Neural cell (in vitro differentiated cells): ENCODE results near the gene SERPINB10. TPM values are rescaled to one million over a fixed set of nuclear protein-coding genes. Genes with fewer than 3 reads are reported as not detected.

ENCODE experiments used
- H2AFZ ChIP-seq: fragments of 200-600, 300-800 bp; sonication (generic), shearing (Covaris generic); 2 replicates; pipeline ENCODE4 v1.6.0; 2014; ENCODE audit warnings: low read depth, mild to moderate bottlenecking, antibody characterized with exemption, low read length, moderate library complexity
- H3F3A ChIP-seq: fragments of 200-600 bp; shearing (Covaris generic); 2 replicates; pipeline ENCODE4 v1.6.1; 2016; ENCODE audit warnings: mild to moderate bottlenecking, moderate library complexity, mixed read lengths, antibody characterized with exemption, low read length; ENCODE audit not compliant: insufficient read depth, poor library complexity, severe bottlenecking
- H3K27ac ChIP-seq: fragments of 200-600, 300-800 bp; sonication (generic), shearing (Covaris generic); 2 replicates; pipeline ENCODE4 v1.5.1; 2014; ENCODE audit warnings: mild to moderate bottlenecking, low read length, moderate library complexity
- H3K27me3 ChIP-seq: fragments of 300-800, 200-600 bp; sonication (generic), shearing (Covaris generic); 2 replicates; pipeline ENCODE4 v1.6.0; 2014; ENCODE audit warnings: mild to moderate bottlenecking, low read depth, low read length, moderate library complexity; ENCODE audit not compliant: insufficient read depth
- H3K36me3 ChIP-seq: fragments of 300-800, 200-600 bp; sonication (generic), shearing (Covaris generic); 2 replicates; pipeline ENCODE4 v1.5.1; 2014; ENCODE audit warnings: mild to moderate bottlenecking, antibody characterized with exemption, low read length, moderate library complexity; ENCODE audit not compliant: insufficient read depth
- H3K4me2 ChIP-seq: fragments of 300-800, 200-600 bp; sonication (generic), shearing (Covaris generic); 2 replicates; pipeline ENCODE4 v1.6.0; 2014; ENCODE audit warnings: mild to moderate bottlenecking, low read length
- H3K4me3 ChIP-seq: fragments of 300-800, 200-600 bp; sonication (generic), shearing (Covaris generic); 2 replicates; pipeline ENCODE4 v1.5.1; 2014; ENCODE audit warnings: mild to moderate bottlenecking, low read length, moderate library complexity
- H3K79me2 ChIP-seq: fragments of 200-600 bp; shearing (Covaris generic); replicated peaks from 2 replicates; pipeline ENCODE4 v1.6.0; 2014; ENCODE audit warnings: mild to moderate bottlenecking, low read length, moderate library complexity; ENCODE audit not compliant: insufficient read depth
- H3K9ac ChIP-seq: fragments of 300-800, 200-600 bp; sonication (generic), shearing (Covaris generic); 2 replicates; pipeline ENCODE4 v1.6.1; 2016; ENCODE audit warnings: mild to moderate bottlenecking, low read length, mixed read lengths
- H3K9me2 ChIP-seq: fragments of 200-600 bp; shearing (Covaris generic); 2 replicates; pipeline ENCODE4 v1.6.1; 2016; ENCODE audit warnings: mild to moderate bottlenecking, low read length, mixed read lengths; ENCODE audit not compliant: insufficient read depth
- H3K9me3 ChIP-seq: fragments of 200-600, 300-800 bp; sonication (generic), shearing (Covaris generic); 2 replicates; pipeline ENCODE4 v1.6.1; 2016; ENCODE audit warnings: mild to moderate bottlenecking, mixed run types, low read length, moderate library complexity, mixed read lengths
- H4K20me1 ChIP-seq: fragments of 200-600 bp; shearing (Covaris generic); 2 replicates; pipeline ENCODE4 v1.6.1; 2016; ENCODE audit warnings: mild to moderate bottlenecking, mixed run types; ENCODE audit not compliant: insufficient read depth
- CTCF ChIP-seq: fragments of 450-650 bp; IDR thresholded peaks from 2 replicates; pipeline ENCODE4 v1.5.1; 2014; ENCODE audit warnings: antibody characterized with exemption, mild to moderate bottlenecking, moderate library complexity; ENCODE audit not compliant: poor library complexity, severe bottlenecking
- EP300 ChIP-seq: fragments of 450-650 bp; conservative IDR thresholded peaks from 2 replicates; pipeline ENCODE4 v1.6.1; 2014; ENCODE audit warnings: antibody characterized with exemption, mild to moderate bottlenecking, moderate library complexity; ENCODE audit not compliant: poor library complexity, severe bottlenecking
- EZH2 ChIP-seq: fragments of 200-600, 300-800 bp; shearing (Covaris generic), sonication (generic); IDR thresholded peaks from 2 replicates; pipeline ENCODE4 v1.6.1; 2014; ENCODE audit warnings: antibody characterized with exemption, low read length, borderline replicate concordance, mild to moderate bottlenecking; ENCODE audit not compliant: insufficient read depth, poor library complexity, severe bottlenecking
- MXI1 ChIP-seq: fragments of 450-650 bp; conservative IDR thresholded peaks from 2 replicates; pipeline ENCODE4 v1.6.1; 2014; ENCODE audit warnings: antibody characterized with exemption, mild to moderate bottlenecking; ENCODE audit not compliant: poor library complexity, severe bottlenecking
- POLR2AphosphoS5 ChIP-seq: IDR thresholded peaks from 2 replicates; pipeline ENCODE4 v1.6.1; 2012
- RAD21 ChIP-seq: fragments of 450-650 bp; conservative IDR thresholded peaks from 2 replicates; pipeline ENCODE4 v1.6.1; 2014; ENCODE audit warnings: antibody characterized with exemption, mild to moderate bottlenecking, moderate library complexity
- SMC3 ChIP-seq: fragments of 450-650 bp; conservative IDR thresholded peaks from 2 replicates; pipeline ENCODE4 v1.6.1; 2014; ENCODE audit warnings: antibody characterized with exemption, mild to moderate bottlenecking, moderate library complexity; ENCODE audit not compliant: poor library complexity
- TAF1 ChIP-seq: IDR thresholded peaks from 2 replicates; pipeline ENCODE4 v1.6.1; 2012; ENCODE audit warnings: low read depth
- polyA plus RNA-seq: library from polyadenylated mRNA; depleted of rRNA; stranded (reverse); fragments of >200 nt; gene quantifications from 2 replicates; pipeline ENCODE4 v1.2.3, GENCODE V29; 2014
- TF ChIP-seq, protein P1 (sequence below): IDR thresholded peaks from 2 replicates; pipeline ENCODE4 v1.6.1; 2012; ENCODE audit warnings: borderline replicate concordance

The SERPINB10 gene
- polyA plus RNA-seq, 1 donor from 2014 or later: not detected

- H3K4me2 ChIP-seq: no peak overlapping the region
- H3K4me3 ChIP-seq: no peak overlapping the region
- TF ChIP-seq CTCF (no peak), MXI1 (no peak), EZH2 (no peak), RAD21 (no peak), TAF1 (no peak), SMC3 (no peak), EP300 (no peak), POLR2AphosphoS5 (no peak)
- TF ChIP-seq, protein P1, sequence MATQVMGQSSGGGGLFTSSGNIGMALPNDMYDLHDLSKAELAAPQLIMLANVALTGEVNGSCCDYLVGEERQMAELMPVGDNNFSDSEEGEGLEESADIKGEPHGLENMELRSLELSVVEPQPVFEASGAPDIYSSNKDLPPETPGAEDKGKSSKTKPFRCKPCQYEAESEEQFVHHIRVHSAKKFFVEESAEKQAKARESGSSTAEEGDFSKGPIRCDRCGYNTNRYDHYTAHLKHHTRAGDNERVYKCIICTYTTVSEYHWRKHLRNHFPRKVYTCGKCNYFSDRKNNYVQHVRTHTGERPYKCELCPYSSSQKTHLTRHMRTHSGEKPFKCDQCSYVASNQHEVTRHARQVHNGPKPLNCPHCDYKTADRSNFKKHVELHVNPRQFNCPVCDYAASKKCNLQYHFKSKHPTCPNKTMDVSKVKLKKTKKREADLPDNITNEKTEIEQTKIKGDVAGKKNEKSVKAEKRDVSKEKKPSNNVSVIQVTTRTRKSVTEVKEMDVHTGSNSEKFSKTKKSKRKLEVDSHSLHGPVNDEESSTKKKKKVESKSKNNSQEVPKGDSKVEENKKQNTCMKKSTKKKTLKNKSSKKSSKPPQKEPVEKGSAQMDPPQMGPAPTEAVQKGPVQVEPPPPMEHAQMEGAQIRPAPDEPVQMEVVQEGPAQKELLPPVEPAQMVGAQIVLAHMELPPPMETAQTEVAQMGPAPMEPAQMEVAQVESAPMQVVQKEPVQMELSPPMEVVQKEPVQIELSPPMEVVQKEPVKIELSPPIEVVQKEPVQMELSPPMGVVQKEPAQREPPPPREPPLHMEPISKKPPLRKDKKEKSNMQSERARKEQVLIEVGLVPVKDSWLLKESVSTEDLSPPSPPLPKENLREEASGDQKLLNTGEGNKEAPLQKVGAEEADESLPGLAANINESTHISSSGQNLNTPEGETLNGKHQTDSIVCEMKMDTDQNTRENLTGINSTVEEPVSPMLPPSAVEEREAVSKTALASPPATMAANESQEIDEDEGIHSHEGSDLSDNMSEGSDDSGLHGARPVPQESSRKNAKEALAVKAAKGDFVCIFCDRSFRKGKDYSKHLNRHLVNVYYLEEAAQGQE: no peak
- H3K9me3 ChIP-seq: no peaks in the 10 kb centered on the region
- H3K36me3 ChIP-seq: no peaks in the 10 kb centered on the region
- no peaks in the 10 kb centered on the region for H3K79me2 ChIP-seq
- H3F3A ChIP-seq: no peaks in the 10 kb centered on the region
- H3K9ac ChIP-seq: no peak overlapping the region
- no peaks in the 10 kb centered on the region for H4K20me1 ChIP-seq
- no peak overlapping the region for H3K27ac ChIP-seq
- H3K9me2 ChIP-seq: no peaks in the 10 kb centered on the region
- no peak overlapping the region for H2AFZ ChIP-seq
- H3K27me3 ChIP-seq: no peaks in the 10 kb centered on the region
Observed at GRCh38 chr18:63905361-63905760, 2.4 kb upstream of the SERPINB10 start.

DNA sequence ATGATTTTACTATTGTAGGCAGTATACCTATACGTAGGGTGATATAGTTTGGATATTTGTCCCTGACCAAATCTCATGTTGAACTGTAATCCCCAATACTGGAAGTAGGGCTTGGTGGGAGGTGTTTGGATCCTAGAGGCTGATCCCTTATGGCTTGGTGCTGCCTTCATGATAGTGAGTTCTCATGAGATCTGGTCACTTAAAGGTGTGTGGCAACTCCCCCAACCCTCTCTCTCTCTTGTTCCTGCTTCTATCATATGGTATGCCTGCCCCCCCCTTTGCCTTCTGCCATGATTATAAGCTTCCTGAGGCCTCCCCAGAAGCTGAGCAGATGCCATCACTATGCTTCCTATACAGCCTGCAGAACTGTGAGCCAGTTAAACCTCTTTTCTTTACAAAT, 1.7 kb upstream of the SERPINB10 start:
- Histone ChIP-seq H2AFZ (no peak overlapping the region), H3K9me3 (no peaks in the 10 kb centered on the region), H3K27ac (no peak overlapping the region), H3K36me3 (no peaks in the 10 kb centered on the region), H4K20me1 (no peaks in the 10 kb centered on the region), H3F3A (no peaks in the 10 kb centered on the region), H3K4me3 (no peak overlapping the region), H3K9ac (no peak overlapping the region), H3K9me2 (no peaks in the 10 kb centered on the region), H3K4me2 (no peak overlapping the region), H3K27me3 (no peaks in the 10 kb centered on the region), H3K79me2 (no peaks in the 10 kb centered on the region)
- TF ChIP-seq TAF1 (no peak), MXI1 (no peak), POLR2AphosphoS5 (no peak), CTCF (no peak), EZH2 (no peak), EP300 (no peak)
- TF ChIP-seq, protein P1: no peak
